Smooth muscle cell (in vitro differentiated cells): ENCODE results near the gene CRISPLD2. TPM values are rescaled to one million over a fixed set of nuclear protein-coding genes. Genes with fewer than 3 reads are reported as not detected.

Experiments used
- DNase-seq: peaks from one replicate; lab custom pipeline; 2025; ENCODE audit not compliant: unreplicated experiment; lab: John Stamatoyannopoulos, UW
- H2AFZ ChIP-seq: fragments of 200-600 bp; sonication (generic); 2 replicates; pipeline ENCODE4 v1.6.0; 2016; ENCODE audit warnings: antibody characterized with exemption, low read depth, mild to moderate bottlenecking
- H3F3A ChIP-seq: fragments of 200-600 bp; sonication (generic); 2 replicates; pipeline ENCODE4 v1.6.0; 2017; ENCODE audit warnings: antibody characterized with exemption, low read depth
- H3K27ac ChIP-seq: fragments of 200-600 bp; sonication (generic); 2 replicates; pipeline ENCODE4 v1.5.1; 2016; ENCODE audit warnings: low read depth, mild to moderate bottlenecking
- H3K27me3 ChIP-seq: fragments of 200-600 bp; sonication (generic); 2 replicates; pipeline ENCODE4 v1.6.1; 2016; ENCODE audit warnings: low read depth, mild to moderate bottlenecking
- H3K36me3 ChIP-seq: fragments of 200-600 bp; sonication (generic); 2 replicates; pipeline ENCODE4 v1.5.1; 2016; ENCODE audit warnings: low read depth
- H3K4me1 ChIP-seq: fragments of 200-600 bp; sonication (generic); 2 replicates; pipeline ENCODE4 v1.5.1; 2016; ENCODE audit warnings: low read depth
- H3K4me2 ChIP-seq: fragments of 200-600 bp; sonication (generic); 2 replicates; pipeline ENCODE4 v1.6.0; 2016; ENCODE audit warnings: mild to moderate bottlenecking
- H3K4me3 ChIP-seq: fragments of 200-600 bp; sonication (generic); 2 replicates; pipeline ENCODE4 v1.5.1; 2016; ENCODE audit warnings: mild to moderate bottlenecking
- H3K79me2 ChIP-seq: fragments of 200-600 bp; sonication (generic); 2 replicates; pipeline ENCODE4 v1.6.0; 2016; ENCODE audit warnings: low read depth, mild to moderate bottlenecking
- H3K9ac ChIP-seq: fragments of 200-600 bp; sonication (generic); 2 replicates; pipeline ENCODE4 v1.6.0; 2016; ENCODE audit warnings: low read depth
- H3K9me3 ChIP-seq: fragments of 200-600 bp; sonication (generic); replicated peaks from 2 replicates; pipeline ENCODE4 v1.5.1; 2016; ENCODE audit warnings: low read depth
- H4K20me1 ChIP-seq: fragments of 200-600 bp; sonication (generic); 2 replicates; pipeline ENCODE4 v1.6.0; 2016; ENCODE audit warnings: low read depth
- WGBS: methylation state at CpG from one replicate; pipeline ENCODE4 v1.1.7; 2016; ENCODE audit warnings: low lambda C conversion rate; 5-methylcytosine and 5-hydroxymethylcytosine counted together
- polyA plus RNA-seq: library from polyadenylated mRNA; unstranded; fragments of >200 nt; fragmentation: Nextera tagmentation; extraction: Ambion mirVana; gene quantifications from 2 replicates; pipeline ENCODE4 v1.2.1, GENCODE V29; 2016
- total RNA-seq: library from RNA; depleted of rRNA; stranded (reverse); fragments of >200 nt; gene quantifications from 2 replicates; pipeline ENCODE4 v1.2.3, GENCODE V29; 2014
- TF ChIP-seq, protein P1 (sequence below): fragments of 200-600 bp; sonication (generic); IDR thresholded peaks from 2 replicates; pipeline ENCODE4 v1.5.1; 2017; ENCODE audit warnings: borderline replicate concordance, mild to moderate bottlenecking, antibody characterized with exemption; ENCODE audit not compliant: insufficient read depth, poor library complexity, severe bottlenecking

CRISPLD2 gene
- total and polyA plus RNA-seq, 2 experiments from 2014 or later: 63.1 to 105 TPM

DNA sequence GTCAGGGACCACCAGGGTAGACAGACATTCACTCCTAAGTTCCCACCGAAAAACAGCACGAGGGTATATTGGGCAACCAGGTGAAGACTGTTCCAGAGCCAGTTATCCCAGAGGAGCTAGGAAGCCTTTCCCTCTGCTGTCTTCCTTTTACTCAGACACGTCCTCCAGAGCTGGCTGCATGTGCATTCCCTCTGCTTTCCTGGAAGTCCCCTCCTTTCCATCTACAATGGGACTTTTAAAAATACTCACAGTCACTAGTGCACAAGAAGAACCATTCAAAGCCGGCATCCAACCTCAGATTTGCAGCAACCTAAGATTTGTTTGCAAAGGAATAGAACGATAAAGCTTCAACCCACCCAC lies 32.5 kb upstream of the CRISPLD2 start:
- Histone ChIP-seq H2AFZ (no peak overlapping the region), H3F3A (peaks cover 6% of the 10 kb centered on the region), H4K20me1 (no peaks in the 10 kb centered on the region), H3K27me3 (no peaks in the 10 kb centered on the region), H3K9me3 (no peaks in the 10 kb centered on the region), H3K4me1 (no peaks in the 10 kb centered on the region), H3K36me3 (no peaks in the 10 kb centered on the region), H3K79me2 (no peaks in the 10 kb centered on the region), H3K4me2 (no peak overlapping the region), H3K9ac (no peak overlapping the region), H3K4me3 (no peak overlapping the region), H3K27ac (no peak overlapping the region)
- DNase-seq: no peak
- WGBS: 76% methylated on average over 5 of the region's 5 CpGs
- TF ChIP-seq, protein P1, sequence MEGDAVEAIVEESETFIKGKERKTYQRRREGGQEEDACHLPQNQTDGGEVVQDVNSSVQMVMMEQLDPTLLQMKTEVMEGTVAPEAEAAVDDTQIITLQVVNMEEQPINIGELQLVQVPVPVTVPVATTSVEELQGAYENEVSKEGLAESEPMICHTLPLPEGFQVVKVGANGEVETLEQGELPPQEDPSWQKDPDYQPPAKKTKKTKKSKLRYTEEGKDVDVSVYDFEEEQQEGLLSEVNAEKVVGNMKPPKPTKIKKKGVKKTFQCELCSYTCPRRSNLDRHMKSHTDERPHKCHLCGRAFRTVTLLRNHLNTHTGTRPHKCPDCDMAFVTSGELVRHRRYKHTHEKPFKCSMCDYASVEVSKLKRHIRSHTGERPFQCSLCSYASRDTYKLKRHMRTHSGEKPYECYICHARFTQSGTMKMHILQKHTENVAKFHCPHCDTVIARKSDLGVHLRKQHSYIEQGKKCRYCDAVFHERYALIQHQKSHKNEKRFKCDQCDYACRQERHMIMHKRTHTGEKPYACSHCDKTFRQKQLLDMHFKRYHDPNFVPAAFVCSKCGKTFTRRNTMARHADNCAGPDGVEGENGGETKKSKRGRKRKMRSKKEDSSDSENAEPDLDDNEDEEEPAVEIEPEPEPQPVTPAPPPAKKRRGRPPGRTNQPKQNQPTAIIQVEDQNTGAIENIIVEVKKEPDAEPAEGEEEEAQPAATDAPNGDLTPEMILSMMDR: no peak

DNA sequence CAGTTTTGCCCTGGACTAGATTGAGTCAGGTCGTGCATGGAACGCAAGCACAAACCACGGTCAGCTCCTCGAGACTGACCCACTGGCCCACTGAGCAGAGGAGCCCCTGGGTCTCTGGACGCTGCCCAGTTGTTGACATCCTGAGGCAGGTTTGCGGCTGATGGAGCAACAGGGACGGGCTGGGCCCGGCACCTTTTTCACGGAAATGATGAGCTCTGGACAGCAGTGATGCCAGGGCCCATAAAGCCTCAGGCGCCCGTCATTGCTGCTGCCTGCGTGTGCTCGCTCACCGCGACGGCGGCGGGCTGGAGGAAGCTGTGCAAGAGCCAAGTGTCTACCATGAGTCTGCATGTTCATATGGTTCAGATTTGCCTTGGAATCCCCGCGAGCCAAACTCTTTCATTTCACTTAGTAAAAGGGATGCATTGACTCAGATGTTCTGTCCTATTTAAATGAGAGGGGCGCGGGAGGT lies 30.8 kb upstream of the CRISPLD2 start:
- H3K27ac ChIP-seq: no peak overlapping the region
- 94% methylated on average over 22 of the region's 22 CpGs for WGBS
- no peaks in the 10 kb centered on the region for H3K79me2 ChIP-seq
- H3K4me1 ChIP-seq: no peaks in the 10 kb centered on the region
- no peak for DNase-seq
- H3K9me3 ChIP-seq: no peaks in the 10 kb centered on the region
- H3K9ac ChIP-seq: no peak overlapping the region
- H3K27me3 ChIP-seq: no peaks in the 10 kb centered on the region
- H3F3A ChIP-seq: peaks cover 6% of the 10 kb centered on the region
- no peak overlapping the region for H3K4me3 ChIP-seq
- H3K36me3 ChIP-seq: no peaks in the 10 kb centered on the region
- H3K4me2 ChIP-seq: no peak overlapping the region
- TF ChIP-seq, protein P1: no peak
- no peak overlapping the region for H2AFZ ChIP-seq
- H4K20me1 ChIP-seq: no peaks in the 10 kb centered on the region

DNA sequence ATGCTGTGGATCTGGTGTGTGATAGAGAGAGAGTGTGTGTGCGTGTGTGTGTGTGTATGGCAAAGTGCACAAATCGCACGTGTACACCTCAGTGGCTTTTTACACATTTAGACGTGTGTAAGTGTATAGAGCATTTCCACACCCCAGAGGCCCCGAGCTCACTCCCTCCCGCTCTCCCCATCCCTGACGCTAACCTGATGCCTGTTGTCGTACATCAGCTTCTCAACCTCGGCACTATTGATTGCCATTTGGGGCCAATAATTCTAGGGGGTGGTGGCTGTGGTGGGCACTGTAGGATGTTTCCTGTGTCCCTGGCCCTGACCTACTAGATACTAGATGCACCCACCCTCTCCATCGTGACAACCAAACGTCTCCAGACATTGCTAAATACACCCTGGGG lies 30.4 kb upstream of the CRISPLD2 start:
- Histone ChIP-seq H3F3A (peaks cover 6% of the 10 kb centered on the region), H3K9ac (no peak overlapping the region), H3K4me3 (no peak overlapping the region), H4K20me1 (no peaks in the 10 kb centered on the region), H2AFZ (no peak overlapping the region), H3K36me3 (no peaks in the 10 kb centered on the region), H3K27ac (no peak overlapping the region), H3K27me3 (no peaks in the 10 kb centered on the region), H3K4me2 (no peak overlapping the region), H3K79me2 (no peaks in the 10 kb centered on the region), H3K9me3 (no peaks in the 10 kb centered on the region), H3K4me1 (no peaks in the 10 kb centered on the region)
- WGBS: 91% methylated on average over 11 of the region's 11 CpGs
- no peak for DNase-seq
- TF ChIP-seq, protein P1: no peak

DNA sequence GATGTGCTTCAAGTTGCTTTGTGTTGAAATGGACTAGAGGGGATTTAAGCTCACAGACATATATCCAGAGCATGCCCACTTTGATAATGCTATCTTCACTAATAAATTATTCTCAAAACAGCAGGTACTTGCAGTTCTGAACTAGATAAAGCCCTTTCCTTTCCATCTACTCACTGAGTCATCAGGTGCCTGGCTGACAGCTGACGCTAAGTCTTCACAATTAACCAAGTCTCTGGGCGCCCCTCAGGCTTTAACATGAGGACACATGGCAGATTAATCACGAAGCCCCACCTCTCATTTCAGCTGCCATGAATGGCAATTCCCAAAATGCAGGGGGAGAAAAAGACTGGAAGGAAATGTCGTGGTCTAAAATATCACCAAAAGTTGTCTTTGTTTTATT lies 29.5 kb upstream of the CRISPLD2 start:
- Histone ChIP-seq H4K20me1 (no peaks in the 10 kb centered on the region), H3K4me3 (no peak overlapping the region), H3K27ac (peak overlapping the region; percentile 77), H3K27me3 (no peaks in the 10 kb centered on the region), H2AFZ (no peak overlapping the region), H3K4me1 (no peaks in the 10 kb centered on the region), H3K9me3 (no peaks in the 10 kb centered on the region), H3K4me2 (no peak overlapping the region), H3K9ac (no peak overlapping the region), H3K36me3 (no peaks in the 10 kb centered on the region), H3F3A (peaks cover 6% of the 10 kb centered on the region), H3K79me2 (no peaks in the 10 kb centered on the region)
- TF ChIP-seq, protein P1: no peak
- no peak for DNase-seq
- WGBS: 58% methylated on average over 4 of the region's 4 CpGs
